HUDEP-2 (cell line): ENCODE data around the gene FBP2.
"Not testable (repeated sequence)": the region's sequence is repeated elsewhere in the genome, so short reads cannot be mapped to it uniquely, and the experiment has no call there.

Source experiments
- DNase-seq, 76 experiments: peaks; one replicate each; lab custom pipeline; 2025; ENCODE audit not compliant: unreplicated experiment in 76 of 76; lab: John Stamatoyannopoulos, UW

FBP2 gene

DNA sequence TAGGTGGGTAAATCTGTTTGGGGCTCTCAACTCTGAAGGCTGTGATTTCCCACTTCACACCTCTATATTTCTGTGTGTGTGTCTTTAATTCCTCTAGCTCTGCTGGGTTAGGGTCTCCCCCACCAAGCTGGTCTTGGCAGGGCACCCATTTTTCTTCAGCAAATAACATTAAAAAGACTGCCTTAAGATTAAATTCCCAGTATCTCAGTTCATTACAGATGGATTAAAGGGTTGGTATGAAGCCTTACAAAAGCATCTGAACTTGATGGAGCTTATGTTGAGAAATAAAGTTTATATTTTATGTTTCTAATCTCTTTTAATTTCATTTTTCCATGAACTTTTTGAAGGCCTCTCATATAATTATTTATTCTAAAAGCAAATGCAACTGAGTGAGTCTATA, 27.1 kb downstream of the FBP2 start:
- no peak for DNase-seq

DNA sequence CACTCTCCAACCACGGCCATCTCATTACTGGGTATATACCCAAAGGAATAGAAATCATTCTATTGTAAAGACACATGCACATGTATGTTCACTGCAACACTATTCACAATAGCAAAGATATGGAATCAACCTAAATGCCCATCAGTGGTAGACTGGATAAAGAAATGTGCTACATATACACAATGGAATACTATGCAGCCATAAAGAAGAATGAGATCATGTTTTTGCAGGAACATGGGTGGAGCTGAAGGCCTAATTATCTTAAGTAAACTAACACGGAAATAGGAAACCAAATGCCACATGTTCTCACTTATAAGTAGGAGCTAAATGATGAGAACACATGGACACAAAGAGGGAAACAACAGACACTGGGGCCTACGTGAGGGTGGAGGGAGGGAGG, 29.3 kb downstream of the FBP2 start:
- DNase-seq = not testable (repeated sequence)

GRCh38 chr9:94563548-94563947, 30.1 kb downstream of the FBP2 start:
- no peak for DNase-seq

- no peak for DNase-seq
Observed at GRCh38 chr9:94560237-94560636, 33.4 kb downstream of the FBP2 start.

DNA sequence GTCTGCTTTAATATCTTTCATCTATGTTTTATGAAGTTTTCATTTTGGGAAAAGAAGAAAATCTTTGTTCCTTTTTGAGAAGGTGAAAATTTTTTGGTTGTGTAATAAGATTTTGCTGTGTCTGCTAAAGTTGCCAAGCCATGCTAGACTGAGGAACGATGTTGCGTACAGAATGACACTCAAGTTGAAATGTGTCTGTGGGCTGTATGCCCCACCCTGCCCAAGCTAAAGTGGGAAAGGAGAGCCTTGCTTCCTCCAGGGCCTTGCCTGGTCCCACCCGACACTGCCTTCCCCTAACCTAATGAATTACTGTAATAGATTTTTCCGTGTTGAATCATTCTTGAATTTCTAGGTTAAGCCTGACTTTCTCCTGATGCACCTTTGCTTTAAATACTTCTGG, 36.2 kb downstream of the FBP2 start:
- no peak for DNase-seq

GRCh38 chr9:94554439-94555331, 38.9 kb downstream of the FBP2 start, which contains the start of gene PCAT7:
Gene PCAT7, plus strand, starts transcription at chr9:94555083.
- peak in 66 of 76 experiments; percentile 23 to 88 (median 64) for DNase-seq

- DNase-seq = peak in 73 of 76 experiments; percentile 21 to 88 (median 71)
Observed at GRCh38 chr9:94554078-94554438, 39.6 kb downstream of the FBP2 start.

DNA sequence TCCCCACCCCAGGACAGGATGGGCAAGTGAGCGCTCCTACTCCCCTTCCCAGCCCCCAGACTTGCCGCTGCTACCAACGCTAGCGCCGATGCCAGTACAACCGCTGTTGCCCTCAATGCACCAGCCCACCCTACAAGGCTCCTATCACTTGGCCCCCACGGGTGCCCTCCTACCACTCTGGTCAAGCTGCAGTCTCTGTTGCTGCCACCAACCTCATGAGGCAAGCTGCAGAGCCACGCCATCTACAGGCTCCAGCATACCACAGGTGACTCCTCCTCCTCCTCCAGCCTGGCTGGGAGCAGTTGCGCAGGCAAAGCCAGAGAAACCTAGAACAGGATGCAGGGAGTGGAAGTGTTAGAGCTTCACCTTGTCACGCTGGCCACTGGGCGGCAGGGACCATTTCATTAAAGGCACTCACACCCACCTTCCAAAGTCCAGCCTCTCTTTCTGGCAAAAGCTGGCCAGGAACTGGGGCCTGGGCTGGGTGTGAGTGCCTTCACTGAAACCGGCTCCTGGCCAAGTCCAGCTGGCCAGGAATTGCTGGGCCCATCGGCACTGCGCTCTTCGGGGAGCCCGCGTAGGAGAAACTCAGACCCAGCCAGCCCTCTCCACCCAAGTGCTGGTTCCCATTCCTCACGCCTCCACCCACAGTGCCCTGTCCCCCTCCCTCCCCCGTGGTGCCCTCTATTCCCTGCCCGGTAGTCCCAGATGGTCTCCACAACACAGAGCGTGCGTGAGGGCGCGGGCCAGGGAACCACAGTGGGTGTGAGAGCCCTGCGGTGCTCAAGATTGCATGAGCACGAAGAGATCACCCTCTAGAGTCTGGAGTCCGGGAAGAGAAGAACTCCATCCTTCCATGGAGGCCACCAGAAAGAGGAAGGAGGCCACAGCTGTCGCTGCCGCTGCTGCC, 40.3 kb downstream of the FBP2 start:
- DNase-seq = peak in 1 of 76 experiments; percentile 8

DNA sequence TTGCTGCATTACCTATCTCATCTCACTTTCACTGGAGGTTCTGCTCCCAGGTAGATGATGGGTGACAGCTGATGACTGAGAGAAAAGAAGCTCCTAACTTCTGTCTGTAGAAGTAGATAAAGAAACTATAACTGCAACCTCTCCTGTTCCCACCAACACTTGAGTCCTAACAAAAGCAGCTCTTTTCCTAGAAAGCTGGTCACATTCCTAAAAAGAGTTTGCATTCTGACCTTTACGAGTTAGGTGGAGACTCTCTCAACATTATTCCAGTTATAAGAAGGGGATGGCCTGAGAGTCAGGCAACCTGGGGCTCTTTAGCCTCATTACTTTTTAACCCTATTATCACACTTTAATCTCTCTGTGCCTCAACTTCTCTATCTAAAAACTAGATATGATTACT, 47.7 kb downstream of the FBP2 start:
- DNase-seq = no peak

DNA sequence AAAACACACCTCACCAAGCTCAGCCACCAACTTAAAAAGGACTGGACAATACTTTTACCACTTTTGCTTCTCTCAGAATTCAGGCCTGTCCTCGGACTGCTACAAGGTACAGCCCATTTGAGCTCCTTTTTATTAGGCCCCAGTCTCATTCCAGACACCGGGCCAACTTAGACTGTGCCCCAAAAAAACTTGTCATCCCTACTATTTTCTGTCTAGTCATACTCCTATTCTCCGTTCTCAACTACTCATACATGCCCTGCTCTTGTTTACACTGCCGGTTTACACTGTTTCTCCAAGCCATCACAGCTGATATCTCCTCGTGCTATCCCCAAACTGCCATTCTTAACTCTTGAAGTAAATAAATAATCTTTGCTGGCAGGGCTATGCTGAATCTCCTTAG, 49.3 kb downstream of the FBP2 start:
- not testable (repeated sequence) for DNase-seq

DNA sequence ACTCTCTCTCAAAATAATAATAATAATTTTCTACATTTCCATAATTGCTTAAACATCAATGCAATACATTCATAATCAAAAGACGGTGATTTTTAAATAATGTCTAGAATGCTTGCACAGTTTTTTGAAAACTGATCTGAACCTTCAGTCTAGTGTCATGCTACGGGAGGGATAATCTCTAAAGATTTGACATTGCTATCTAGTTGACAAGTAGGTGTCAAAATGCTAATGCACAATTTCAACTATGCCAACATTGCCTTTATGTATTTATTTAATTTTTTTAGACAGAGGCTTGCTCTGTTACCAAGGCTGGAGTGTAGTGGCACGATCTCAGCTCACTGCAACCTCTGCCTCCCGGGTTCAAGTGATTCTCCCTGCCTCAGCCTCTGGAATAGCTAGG, 54.7 kb downstream of the FBP2 start:
- DNase-seq = no peak

- no peak for DNase-seq
Observed at GRCh38 chr9:94534901-94535300, 58.7 kb downstream of the FBP2 start.

- no peak for DNase-seq
Observed at GRCh38 chr9:94533601-94534000, 60.0 kb downstream of the FBP2 start.

DNA sequence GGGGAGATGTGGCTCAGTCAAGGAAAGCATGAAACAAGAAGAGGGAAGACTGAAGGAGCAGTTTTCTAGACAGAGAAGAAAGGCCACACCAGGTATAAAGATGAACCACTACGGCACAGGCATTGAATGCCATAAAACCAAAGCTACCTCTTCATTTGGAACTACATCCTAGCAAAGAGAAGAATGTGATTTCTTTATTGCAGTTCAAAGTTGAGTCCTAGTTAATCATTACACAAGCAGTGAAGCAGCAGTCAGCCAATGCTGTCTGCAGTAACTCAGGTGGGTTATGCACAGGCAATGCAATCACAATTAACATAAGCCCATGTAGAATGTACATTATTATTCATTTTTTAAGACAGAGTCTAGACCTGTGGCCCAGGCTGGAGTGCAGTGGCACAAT, 60.5 kb downstream of the FBP2 start:
- DNase-seq = no peak

DNA sequence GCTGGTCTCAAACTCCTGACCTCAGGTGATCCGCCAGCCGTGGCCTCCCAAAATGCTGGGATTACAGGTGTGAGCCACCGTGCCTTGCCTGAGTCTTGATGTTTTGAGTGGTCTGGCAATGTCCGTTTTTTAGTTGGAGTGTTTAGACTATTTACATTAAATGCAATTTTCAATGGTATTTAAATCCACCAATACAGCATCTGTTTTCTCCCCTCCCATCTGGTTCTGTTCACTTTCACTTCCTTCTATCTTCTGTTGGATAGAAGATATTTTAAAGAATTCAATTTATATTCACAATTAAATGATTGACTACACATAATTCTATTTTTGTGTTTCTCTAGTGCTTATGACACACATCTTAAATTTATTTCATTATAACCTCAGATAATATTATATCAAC, 64.7 kb downstream of the FBP2 start:
- DNase-seq = no peak

DNA sequence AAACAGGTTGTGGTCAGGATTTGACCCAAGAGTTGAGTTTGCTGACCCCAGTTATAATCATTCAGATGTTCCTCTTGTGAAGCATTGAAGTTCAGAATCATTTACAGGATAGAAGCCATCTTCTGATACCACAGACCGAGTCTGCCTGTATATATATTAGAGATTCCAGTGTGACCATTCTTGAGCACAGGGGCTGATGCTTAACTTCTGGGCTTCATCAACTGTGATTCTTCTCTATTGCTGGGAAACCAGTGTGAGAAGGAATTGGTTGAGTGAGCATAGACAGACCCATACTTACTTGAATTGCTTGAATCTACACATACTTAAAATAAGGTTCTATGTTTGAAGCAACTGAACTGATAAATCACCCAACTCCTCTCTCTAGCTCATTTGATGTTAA, 66.7 kb downstream of the FBP2 start:
- no peak for DNase-seq

DNA sequence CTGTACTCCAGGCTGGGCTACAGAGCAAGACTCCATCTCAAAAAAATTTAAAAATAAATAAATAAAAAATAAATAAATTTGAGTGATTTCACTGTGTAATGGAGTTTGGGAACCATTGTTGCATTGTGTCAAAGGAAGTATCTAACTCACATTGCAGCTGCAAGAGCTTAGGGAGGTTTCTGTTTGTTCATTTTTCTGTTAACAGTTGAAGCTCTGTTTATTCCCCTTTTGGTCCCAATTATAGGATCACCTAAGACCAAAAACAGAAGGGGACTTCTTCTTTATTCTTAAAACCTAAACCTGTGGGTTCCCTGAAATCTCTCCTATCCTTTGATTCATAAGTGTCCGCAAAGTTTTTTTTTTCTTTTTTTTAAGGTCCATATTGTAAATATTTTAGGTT, 67.4 kb downstream of the FBP2 start:
- no peak for DNase-seq

DNA sequence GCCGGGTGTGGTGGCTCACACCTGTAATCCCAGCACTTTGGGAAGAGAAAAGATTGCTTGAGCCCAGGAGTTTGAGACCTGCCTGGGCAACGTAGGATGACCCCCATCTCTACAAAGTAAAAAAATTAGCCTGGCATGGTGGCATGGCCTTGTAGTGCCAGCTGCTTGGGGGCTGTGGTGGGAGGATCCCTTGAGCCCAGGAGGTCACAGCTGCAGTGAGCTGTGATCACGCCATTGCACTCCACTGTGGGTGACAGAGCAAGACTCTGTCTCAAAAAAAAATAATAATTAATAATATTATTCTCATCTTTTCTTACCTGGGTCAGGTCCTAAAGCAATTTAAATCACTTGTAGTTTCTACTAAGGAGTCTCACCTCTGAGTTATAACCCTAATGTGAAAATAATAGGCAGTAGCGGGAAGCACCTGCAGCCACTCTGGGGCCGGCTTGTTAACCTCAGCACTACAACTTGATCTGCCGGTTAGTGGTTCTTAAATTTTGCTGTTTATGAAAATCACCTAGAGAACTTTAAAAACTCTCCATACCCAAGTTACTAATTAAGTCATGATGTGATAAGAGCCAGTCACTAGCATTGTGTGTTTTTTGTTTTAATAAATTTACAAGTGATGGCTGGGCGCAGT, 68.1 kb downstream of the FBP2 start:
- no peak for DNase-seq

DNA sequence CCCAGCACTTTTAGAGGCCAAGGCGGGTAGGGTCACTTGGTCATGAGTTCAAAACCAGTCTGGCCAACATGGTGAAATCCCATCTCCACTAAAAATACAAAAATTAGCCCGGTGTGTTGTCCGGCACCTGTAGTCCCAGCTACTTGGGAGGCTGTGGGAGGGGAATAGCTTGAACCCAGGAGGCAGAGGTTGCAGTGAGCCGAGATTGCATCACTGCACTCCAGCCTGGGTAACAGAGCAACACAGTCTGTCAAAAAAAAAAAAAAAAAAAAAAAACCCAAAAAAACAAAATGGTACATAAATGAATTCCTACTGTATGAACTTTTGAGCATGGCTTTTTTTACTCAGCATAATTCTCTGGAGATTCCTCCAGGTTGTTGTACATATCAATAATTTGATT, 76.4 kb downstream of the FBP2 start:
- DNase-seq = no peak

DNA sequence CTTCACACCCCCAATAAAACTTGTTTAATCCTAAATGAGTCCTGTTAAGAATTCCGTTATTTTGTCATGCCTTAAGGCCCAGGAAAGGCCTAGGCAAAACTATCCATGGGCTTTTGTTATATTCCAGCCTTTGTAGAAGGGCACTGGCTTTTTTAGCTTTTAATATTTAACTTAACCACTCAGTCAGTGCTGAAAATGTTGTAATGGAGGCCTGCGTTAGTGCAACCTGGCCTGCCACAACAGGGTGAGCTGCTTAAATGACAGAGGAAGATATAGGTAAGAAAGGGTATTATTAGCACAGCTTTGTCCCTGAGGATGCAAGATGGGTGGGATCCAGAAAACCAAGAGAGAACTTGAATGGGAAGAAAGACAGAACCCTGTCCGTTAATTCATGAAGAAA, 78.9 kb downstream of the FBP2 start:
- DNase-seq = no peak

- no peak for DNase-seq
Observed at GRCh38 chr9:94511955-94512265, 81.7 kb downstream of the FBP2 start.
